ENCODE measurements around the gene MYMK. TPM values are rescaled to one million over a fixed set of nuclear protein-coding genes. Genes with fewer than 3 reads are reported as not detected.
"Not testable (repeated sequence)": the region's sequence is repeated elsewhere in the genome, so short reads cannot be mapped to it uniquely, and the experiment has no call there.

The MYMK gene
- total RNA-seq = not detected in 2 replicates

GRCh38 chr9:133524679-133525228, at the start of gene MYMK:
MYMK (minus strand) TSS chr9:133524959; CDS start chr9:133524844, 115 bp downstream.
- no peak for DNase-seq (ENCODE audit: low read depth in 2 of 2)

- no peak for DNase-seq (ENCODE audit: low read depth in 2 of 2)
Observed at GRCh38 chr9:133573791-133574515, 49.2 kb upstream of the MYMK start.

- no peak for DNase-seq (ENCODE audit: low read depth in 2 of 2)
Observed at GRCh38 chr9:133572821-133573361, 48.1 kb upstream of the MYMK start.

GRCh38 chr9:133571896-133572595, 47.3 kb upstream of the MYMK start:
- DNase-seq (ENCODE audit: low read depth in 2 of 2) = no peak

DNA sequence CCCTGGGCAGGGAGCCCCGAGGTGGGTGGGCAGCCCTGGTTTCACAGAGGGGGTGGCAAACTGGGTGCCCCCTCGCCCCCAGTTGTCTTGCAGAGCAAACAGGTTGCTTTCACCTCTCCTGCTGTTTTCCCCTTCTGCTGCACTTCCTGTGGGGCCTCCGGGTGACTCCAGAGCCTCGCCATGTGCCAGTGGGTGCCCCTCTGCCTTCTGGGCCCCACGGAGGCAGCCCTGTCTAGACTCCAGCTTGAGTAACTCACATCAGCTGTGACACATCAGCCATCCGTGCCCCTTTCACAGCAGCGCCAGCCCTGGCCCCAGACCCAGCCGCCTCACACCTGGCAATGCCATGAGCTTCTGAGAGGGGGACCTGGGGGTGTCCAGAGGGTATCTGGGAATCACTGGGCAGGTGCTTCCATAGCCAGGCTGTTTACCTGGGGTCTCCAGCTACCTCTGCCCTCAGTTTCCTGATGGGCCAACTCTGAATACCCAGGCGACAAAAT, 46.7 kb upstream of the MYMK start:
- DNase-seq (ENCODE audit: low read depth in 2 of 2) = no peak

DNA sequence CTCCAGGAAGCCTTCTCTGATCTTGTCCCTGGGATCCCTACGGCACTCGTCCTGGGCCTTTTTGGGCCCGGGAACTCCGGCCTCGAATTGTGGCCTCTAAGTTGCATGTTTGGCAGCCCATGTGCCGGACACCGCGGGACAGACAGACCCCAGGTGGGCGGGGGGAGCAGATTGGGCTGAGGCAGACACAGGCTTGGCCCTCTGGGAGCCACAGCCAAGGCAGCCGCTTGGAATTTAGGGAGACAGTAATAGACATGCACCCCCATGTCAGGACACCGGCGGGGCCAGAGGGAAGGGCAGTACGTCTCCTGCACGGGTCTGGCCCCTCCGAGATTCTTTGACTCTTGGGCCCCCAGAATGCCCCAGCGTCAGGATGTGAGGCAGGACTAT, 45.9 kb upstream of the MYMK start:
- no peak for DNase-seq (ENCODE audit: low read depth in 2 of 2)

DNA sequence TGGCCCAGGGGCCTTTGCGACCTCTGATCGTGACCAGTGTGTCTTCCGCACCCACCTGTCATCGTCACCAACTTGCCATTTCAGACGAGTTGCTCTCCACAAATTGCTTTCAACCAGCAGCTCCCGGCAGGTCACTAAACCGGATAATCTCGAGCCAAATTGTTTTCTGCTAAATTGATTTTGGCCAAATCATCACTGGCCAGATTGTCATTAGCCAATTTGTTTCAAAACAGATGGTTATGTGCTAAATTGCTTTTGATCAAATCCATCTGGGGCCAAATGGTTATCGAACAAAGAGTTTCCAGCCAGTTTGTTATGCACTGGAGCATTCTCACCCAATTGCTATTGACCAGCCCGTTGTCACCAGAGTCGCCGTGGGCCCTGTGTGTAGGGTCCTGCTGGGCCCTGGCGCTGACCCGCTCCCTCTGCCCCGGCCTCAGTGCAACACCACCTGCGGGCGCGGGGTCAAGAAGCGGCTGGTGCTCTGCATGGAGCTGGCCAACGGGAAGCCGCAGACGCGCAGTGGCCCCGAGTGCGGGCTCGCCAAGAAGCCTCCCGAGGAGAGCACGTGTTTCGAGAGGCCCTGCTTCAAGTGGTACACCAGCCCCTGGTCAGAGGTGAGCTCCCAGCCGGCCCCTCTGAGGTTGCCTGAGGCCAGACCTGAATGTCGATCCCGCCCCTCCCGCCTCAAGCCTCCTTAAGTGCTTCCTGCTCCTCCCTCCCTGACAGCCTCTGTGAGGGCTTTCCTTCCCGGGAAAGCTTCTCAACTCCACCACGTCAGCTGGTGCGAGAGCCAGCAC, 45.3 kb upstream of the MYMK start:
- no peak for DNase-seq (ENCODE audit: low read depth in 2 of 2)

GRCh38 chr9:133569121-133569785, 44.5 kb upstream of the MYMK start:
- no peak for DNase-seq (ENCODE audit: low read depth in 2 of 2)

GRCh38 chr9:133568186-133568585, 43.4 kb upstream of the MYMK start:
- no peak for DNase-seq (ENCODE audit: low read depth in 2 of 2)

GRCh38 chr9:133566817-133567216, 42.1 kb upstream of the MYMK start:
- DNase-seq (ENCODE audit: low read depth in 2 of 2) = no peak

GRCh38 chr9:133566382-133566781, 41.6 kb upstream of the MYMK start:
- DNase-seq (ENCODE audit: low read depth in 2 of 2) = no peak

GRCh38 chr9:133564451-133565116, 39.8 kb upstream of the MYMK start:
- no peak for DNase-seq (ENCODE audit: low read depth in 2 of 2)

DNA sequence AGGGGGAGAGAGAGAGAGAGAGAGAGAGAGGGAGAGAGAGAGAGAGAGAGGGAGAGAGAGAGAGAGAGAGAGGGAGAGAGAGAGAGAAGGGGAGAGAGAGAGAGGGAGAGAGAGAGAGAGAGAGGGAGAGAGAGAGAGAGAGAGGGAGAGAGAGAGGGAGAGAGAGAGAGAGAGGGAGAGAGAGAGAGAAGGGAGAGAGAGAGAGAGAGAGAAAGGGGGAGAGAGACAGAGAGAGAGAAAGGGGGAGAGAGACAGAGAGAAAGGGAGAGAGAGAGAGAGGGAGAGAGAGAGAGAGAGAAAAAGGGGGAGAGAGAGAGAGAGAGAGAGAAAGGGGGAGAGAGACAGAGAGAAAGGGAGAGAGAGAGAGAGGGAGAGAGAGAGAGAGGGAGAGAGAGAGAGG, 39.1 kb upstream of the MYMK start:
- DNase-seq (ENCODE audit: low read depth in 2 of 2) = not testable (repeated sequence)

GRCh38 chr9:133563291-133563796, 38.6 kb upstream of the MYMK start:
- DNase-seq (ENCODE audit: low read depth in 2 of 2) = no peak

DNA sequence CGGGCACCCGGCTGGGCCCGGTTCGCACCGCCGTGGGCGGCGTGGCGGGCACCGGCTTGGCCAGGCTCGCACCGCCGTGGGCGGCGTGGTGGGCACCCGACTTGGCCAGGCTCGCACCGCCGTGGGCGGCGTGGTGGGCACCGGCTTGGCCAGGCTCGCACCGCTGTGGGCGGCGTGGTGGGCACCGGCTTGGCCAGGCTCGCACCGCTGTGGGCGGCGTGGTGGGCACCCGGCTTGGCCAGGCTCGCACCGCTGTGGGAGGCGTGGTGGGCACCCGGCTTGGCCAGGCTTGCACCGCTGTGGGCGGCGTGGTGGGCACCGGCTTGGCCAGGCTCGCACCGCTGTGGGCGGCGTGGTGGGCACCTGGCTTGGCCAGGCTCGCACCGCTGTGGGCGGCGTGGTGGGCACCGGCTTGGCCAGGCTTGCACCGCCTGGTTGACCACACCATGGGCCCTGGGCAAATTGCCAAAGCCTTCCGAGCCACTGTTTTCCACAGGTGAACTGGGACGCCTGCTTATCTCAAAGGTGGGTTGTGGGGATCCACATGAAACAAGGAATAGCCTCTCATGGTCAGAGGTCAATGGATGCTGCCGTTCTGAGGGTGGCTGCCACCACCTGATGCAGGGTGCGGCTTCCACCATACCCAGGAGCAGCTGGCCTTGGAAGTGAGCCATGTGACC, 38.0 kb upstream of the MYMK start:
- no peak for DNase-seq (ENCODE audit: low read depth in 2 of 2)

GRCh38 chr9:133561976-133562554, 37.3 kb upstream of the MYMK start:
- DNase-seq (ENCODE audit: low read depth in 2 of 2) = no peak

DNA sequence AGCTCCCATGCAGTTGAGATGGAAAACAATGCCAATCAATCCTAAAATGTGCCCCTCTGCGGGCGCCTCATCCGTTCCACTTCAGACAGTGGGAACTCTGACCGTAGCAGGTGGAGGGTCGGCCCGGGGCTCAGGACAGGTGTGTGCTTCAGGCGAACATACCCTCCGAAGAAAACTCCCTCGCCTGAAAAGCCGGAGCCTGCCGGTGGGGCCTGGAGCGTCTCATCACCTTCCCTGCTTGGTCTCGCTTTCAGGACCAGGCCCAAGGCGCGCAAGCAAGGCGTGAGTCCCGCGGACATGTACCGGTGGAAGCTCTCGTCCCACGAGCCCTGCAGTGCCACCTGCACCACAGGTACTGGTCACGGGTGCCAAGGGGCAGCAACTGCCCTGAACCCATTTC, 36.2 kb upstream of the MYMK start:
- DNase-seq (ENCODE audit: low read depth in 2 of 2) = no peak

DNA sequence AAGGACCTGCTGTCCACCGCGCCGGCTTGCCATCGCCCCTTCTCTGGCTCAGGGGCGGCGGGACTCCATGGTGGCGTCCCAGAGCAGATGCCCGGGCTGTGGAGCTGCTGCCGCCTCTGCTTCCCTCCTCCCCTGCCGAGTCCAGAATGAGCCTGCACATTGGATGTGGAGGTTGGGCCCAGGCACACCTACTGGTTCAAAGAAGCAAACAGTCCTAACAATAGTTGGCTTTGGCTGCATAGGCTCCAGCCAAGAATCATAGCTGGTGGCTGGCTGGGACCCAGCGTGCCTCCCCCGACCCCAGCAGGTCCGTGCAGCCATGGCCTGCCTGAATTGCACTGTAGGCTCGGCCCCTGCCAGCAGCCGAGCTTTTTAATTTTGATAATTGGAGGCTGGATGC, 35.6 kb upstream of the MYMK start:
- DNase-seq (ENCODE audit: low read depth in 2 of 2) = peak; percentile 65 to 74

Data from dermis microvascular lymphatic vessel endothelial cell (primary cell).